ENCODE measurements around the gene TSPYL4.

The TSPYL4 gene

GRCh38 chr6:116283191-116283590, 29.3 kb upstream of the TSPYL4 start:
- TF ChIP-seq POLR2AphosphoS5 (IDR thresholded peaks at IDR 0.05; ENCODE audit: low read depth, low read length) = no peak
- DNase-seq (ENCODE audit: insufficient read length) (no peak), FAIRE-seq (no peak)

DNA sequence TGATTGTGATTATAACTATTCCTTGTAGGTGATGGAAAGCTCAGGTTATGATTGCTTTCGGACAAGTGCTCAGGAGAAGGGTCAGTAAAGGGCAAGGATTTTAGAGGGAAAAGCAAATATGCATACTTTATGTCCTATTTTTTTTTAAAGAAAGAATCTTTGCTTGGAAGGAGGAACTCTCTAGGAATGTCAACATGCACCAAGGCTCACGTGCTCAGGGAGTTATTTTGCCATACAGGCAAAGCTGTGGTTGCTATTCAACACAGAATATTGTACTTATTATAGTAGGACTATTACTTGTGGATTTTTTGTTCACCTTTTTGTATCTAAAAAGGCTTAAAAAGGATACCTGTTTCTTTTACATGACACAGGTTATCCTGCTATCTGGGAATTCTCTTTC, 28.8 kb upstream of the TSPYL4 start:
- FAIRE-seq = no peak
- TF ChIP-seq POLR2AphosphoS5 (IDR thresholded peaks at IDR 0.05; ENCODE audit: low read depth, low read length) (no peak), POLR2A (IDR thresholded peaks at IDR 0.05; ENCODE audit: low read depth, low read length) (no peak), TAF1 (IDR thresholded peaks at IDR 0.05; ENCODE audit: borderline replicate concordance, low read depth, low read length) (no peak)
- DNase-seq (ENCODE audit: insufficient read length) = no peak

DNA sequence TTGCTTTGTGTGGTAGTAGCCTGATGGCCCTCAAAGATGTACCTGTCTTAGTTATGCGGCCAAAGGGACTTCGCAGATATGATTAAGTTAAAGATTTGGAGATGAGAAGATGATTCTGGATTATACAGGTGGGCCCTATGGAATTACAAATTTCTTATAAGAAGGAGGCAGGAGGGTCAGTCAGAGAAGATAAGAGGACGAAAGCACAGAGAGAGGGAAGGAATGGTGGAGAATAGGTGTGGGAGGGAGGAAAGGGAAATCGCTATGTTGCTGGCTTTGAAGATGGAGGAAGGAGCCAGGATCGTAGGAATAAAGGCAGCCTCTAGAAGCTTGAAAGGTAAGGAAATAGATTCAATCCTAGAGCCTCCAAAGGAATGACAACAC, 27.1 kb upstream of the TSPYL4 start:
- DNase-seq (ENCODE audit: insufficient read length) = no peak
- TF ChIP-seq POLR2A (IDR thresholded peaks at IDR 0.05; ENCODE audit: low read depth, low read length) (no peak), TAF1 (IDR thresholded peaks at IDR 0.05; ENCODE audit: borderline replicate concordance, low read depth, low read length) (no peak), POLR2AphosphoS5 (IDR thresholded peaks at IDR 0.05; ENCODE audit: low read depth, low read length) (no peak)
- FAIRE-seq = no peak

DNA sequence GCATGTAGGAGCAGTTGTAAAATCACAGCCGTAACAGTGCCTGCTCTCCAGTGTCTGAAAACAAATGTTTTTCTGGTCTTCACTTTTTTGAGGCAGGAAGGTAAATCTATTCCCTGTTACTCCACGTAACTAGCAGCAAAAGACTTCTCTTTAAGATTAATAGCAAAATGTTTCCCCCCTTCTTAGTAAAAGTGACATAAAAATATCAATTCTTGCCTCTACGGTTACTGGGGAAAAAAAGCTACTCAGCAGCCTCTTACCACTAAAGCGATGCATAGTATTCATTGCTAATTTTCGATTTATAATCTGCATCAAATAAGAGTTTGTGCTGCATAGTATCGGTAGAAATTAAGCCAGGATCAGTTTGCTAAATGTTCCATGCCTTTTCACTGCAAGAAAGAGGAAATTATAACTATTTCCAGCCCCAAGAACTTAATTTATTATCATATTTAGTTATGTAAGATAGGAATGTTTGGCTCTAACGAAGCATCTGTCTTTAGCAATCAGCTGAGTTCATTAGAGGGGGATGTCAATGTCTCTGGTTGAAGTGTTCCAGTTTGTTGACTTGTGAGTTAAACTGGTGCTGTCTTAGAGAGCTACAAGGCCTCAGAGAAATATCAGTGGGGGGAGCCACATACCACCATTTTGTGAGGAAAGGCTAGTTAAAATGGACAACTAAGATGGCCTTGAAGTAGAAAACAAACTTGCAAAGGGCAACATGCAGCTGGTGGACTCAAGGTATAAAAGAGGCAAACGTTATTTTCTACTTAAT, 26.5 kb upstream of the TSPYL4 start:
- TF ChIP-seq POLR2AphosphoS5 (IDR thresholded peaks at IDR 0.05; ENCODE audit: low read depth, low read length) = no peak
- no peak for TF ChIP-seq POLR2A (IDR thresholded peaks at IDR 0.05; ENCODE audit: low read depth, low read length)
- no peak for TF ChIP-seq TAF1 (IDR thresholded peaks at IDR 0.05; ENCODE audit: borderline replicate concordance, low read depth, low read length)
- no peak for DNase-seq (ENCODE audit: insufficient read length)
- FAIRE-seq = peak; percentile 17

- DNase-seq (ENCODE audit: insufficient read length) (peak; percentile 61), FAIRE-seq (peak; percentile 97)
- TF ChIP-seq POLR2AphosphoS5 (IDR thresholded peaks at IDR 0.05; ENCODE audit: low read depth, low read length) (peak; percentile 72), TAF1 (IDR thresholded peaks at IDR 0.05; ENCODE audit: borderline replicate concordance, low read depth, low read length) (0 out of 2 replicates have a peak, but pooled peaks have one; percentile 51), POLR2A (IDR thresholded peaks at IDR 0.05; ENCODE audit: low read depth, low read length) (peak; percentile 81)
Observed at GRCh38 chr6:116279232-116280160, 25.6 kb upstream of the TSPYL4 start, which contains the start of gene TSPYL1. Gene TSPYL1, minus strand, starts transcription at chr6:116279930. Its CDS starts 100 bp downstream, at chr6:116279830.

GRCh38 chr6:116278854-116279231, 25.0 kb upstream of the TSPYL4 start:
- FAIRE-seq (no peak), DNase-seq (ENCODE audit: insufficient read length) (no peak)
- TF ChIP-seq POLR2AphosphoS5 (IDR thresholded peaks at IDR 0.05; ENCODE audit: low read depth, low read length) = no peak
- no peak for TF ChIP-seq TAF1 (IDR thresholded peaks at IDR 0.05; ENCODE audit: borderline replicate concordance, low read depth, low read length)
- no peak; the same call in 1 of the 2 replicates for TF ChIP-seq POLR2A (IDR thresholded peaks at IDR 0.05; ENCODE audit: low read depth, low read length)

DNA sequence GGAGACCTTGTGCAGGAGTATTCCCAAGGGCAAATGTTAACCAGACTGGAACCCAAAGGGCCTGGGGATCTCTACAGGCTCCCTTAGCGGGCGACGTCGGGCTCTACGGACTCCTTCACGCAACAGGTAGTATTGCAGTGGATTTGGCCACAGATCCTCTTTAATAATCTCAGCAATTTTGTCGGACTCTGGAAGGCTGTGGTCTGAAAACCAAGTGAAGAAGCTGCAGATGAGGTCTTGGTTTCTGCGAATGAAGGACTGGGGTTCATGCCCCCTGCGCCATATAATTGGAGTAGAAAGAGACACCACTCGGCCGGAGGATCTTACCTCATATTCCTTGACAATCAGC, 24.6 kb upstream of the TSPYL4 start:
- FAIRE-seq = no peak
- TF ChIP-seq POLR2AphosphoS5 (IDR thresholded peaks at IDR 0.05; ENCODE audit: low read depth, low read length) (no peak), TAF1 (IDR thresholded peaks at IDR 0.05; ENCODE audit: borderline replicate concordance, low read depth, low read length) (no peak), POLR2A (IDR thresholded peaks at IDR 0.05; ENCODE audit: low read depth, low read length) (no peak)
- DNase-seq (ENCODE audit: insufficient read length) = no peak

- TF ChIP-seq TAF1 (IDR thresholded peaks at IDR 0.05; ENCODE audit: borderline replicate concordance, low read depth, low read length) (no peak), POLR2A (IDR thresholded peaks at IDR 0.05; ENCODE audit: low read depth, low read length) (no peak)
- DNase-seq (ENCODE audit: insufficient read length) (no peak), FAIRE-seq (no peak)
Observed at GRCh38 chr6:116277124-116277523, 23.2 kb upstream of the TSPYL4 start.

DNA sequence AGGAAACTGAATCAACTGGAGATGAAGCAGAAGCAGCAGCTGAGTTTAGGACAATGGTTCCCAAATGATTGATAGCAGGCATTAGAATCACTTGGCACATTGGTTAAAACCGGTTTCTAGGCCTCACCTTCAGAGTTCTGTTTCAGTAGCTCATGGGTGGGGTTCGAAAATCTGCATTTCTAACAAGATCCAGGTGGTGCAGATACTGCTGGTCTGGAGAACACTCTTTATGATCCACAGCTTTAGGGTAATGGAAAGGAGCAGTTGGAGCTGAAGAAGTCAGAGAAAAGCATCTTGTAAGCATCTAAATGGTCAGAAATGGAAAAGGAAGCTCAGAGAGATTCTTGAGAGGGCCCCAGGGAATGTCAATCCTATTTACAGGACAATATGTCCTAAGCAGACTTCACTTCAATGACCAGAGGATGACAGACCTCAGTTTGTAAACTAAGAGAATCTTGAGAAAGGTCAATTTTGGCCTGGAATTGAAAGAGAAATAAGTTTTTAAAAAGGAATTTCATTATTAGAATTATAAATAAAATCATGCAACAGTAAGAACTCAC, 17.4 kb upstream of the TSPYL4 start:
- TF ChIP-seq POLR2AphosphoS5 (IDR thresholded peaks at IDR 0.05; ENCODE audit: low read depth, low read length) = no peak
- no peak for TF ChIP-seq TAF1 (IDR thresholded peaks at IDR 0.05; ENCODE audit: borderline replicate concordance, low read depth, low read length)
- TF ChIP-seq POLR2A (IDR thresholded peaks at IDR 0.05; ENCODE audit: low read depth, low read length) = no peak
- DNase-seq (ENCODE audit: insufficient read length) (no peak), FAIRE-seq (no peak)

- DNase-seq (ENCODE audit: insufficient read length) (peak; percentile 6), FAIRE-seq (peak; percentile 84)
- no peak for TF ChIP-seq TAF1 (IDR thresholded peaks at IDR 0.05; ENCODE audit: borderline replicate concordance, low read depth, low read length)
- TF ChIP-seq POLR2AphosphoS5 (IDR thresholded peaks at IDR 0.05; ENCODE audit: low read depth, low read length) = no peak
- no peak for TF ChIP-seq POLR2A (IDR thresholded peaks at IDR 0.05; ENCODE audit: low read depth, low read length)
Observed at GRCh38 chr6:116268589-116269293, 14.9 kb upstream of the TSPYL4 start.
